NCI-H1048 (cell line): ENCODE data around the gene TXNL4A.

Source experiments
- DNase-seq: peaks from one replicate; lab custom pipeline; 2025; lab: John Stamatoyannopoulos, UW

TXNL4A gene

DNA sequence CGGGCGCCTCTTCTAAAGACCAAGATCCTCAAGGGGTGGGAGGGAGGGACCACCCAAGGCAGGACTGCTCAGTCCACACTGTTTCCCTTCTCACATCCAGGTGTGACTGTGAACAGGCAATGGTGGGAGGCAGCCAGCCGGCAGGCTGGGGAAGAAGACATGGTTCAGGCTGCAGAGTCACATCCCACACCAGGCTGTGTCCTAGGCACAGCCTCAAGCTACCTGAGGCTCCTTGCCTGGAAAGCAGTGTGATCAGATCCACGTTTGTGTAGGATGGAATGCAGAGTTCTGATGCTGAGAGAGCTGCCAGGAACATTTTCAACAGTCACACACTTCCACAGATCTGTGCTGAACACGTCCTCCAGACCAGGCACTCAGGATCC, 53.3 kb downstream of the TXNL4A start:
- DNase-seq = no peak

DNA sequence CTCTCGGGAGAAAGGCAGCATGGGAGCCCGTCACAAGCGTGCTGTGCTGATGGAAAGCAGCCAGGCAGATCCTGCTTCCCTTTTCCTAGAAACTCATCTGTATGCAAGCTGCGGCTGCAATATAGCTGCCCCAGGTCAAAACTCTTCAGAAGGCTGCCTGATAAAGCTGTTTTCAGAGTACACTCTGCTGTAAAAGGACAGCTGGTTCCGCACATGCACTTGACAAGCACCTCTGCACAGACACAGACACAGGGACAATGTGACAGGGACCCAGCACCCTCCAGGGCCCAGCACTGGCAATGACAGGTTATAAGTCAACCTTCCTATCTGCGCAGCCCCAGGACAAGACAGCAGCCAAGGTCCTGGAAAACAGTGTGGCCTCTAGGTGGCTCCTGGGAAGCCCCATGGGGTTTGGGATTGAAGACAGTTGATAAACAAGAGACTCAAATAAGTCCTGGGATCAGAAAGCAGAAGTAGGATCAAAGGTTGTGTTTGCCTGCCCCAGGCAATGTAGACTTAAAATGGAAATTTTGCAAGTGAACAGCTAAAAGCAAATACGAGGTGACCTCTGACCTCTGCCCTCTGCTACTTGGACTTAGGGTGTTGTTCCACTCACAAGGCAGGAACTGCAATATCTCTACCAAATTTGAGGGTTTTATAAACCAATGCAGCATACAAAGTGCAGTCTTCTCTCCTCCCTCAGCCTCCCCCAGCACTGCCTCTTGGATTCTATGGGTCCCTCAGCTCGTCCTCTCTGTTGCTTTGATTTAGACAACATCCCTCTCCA, 53.9 kb downstream of the TXNL4A start:
- no peak for DNase-seq

DNA sequence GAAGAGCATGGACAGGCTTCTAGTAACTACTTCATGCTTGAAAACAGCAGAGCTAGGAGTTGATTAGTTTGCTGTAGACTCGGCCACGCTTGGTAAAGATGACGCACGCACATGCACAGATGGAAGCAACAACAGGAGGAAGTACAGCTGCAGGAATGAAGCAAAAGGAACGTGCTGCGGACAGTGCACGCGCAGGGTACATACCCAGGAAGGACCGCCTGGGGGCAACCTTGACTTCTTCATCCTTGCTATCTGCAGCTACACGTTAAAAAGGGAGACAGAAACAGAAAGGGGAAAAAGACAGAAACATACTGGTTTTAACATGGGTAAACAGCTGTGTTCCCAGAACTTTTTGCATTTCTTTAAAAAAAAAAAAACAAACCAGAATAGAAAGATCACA, 54.6 kb downstream of the TXNL4A start:
- DNase-seq = no peak

DNA sequence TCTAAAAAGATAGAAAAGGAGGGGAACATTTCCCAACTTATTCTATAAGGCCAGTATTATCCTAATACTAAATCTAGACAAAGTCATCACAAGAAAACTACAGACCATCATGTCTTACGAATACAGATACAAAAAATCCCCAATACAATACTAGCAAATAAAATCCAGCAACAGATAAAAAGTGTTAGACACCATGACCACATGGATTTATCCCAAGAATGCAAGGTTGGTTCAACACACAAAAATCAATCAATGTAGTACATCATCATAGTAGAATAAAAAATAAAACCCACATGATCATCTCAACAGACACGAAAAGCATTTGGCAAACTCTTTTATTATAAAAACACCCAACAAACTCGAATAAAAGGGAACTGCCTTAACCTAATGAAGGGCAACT, 55.5 kb downstream of the TXNL4A start:
- DNase-seq = no peak

DNA sequence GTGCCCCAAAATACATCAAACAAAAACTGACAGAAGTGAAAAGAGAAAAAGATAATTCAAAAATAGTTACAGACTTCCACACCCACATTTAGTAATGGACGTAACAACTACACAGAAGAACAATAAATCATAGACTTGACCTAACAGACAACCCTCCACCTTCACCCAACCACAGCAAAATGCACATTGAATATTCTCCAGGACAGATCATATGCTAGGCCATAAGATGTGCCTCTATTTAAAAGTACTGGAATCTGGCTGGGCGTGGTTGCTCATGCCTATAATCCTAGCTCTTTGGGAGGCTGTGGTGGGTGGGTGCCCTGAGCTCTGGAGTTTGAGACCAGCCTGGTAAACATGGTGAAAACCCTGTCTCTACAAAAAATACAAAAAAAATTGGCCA, 56.9 kb downstream of the TXNL4A start:
- DNase-seq = no peak

DNA sequence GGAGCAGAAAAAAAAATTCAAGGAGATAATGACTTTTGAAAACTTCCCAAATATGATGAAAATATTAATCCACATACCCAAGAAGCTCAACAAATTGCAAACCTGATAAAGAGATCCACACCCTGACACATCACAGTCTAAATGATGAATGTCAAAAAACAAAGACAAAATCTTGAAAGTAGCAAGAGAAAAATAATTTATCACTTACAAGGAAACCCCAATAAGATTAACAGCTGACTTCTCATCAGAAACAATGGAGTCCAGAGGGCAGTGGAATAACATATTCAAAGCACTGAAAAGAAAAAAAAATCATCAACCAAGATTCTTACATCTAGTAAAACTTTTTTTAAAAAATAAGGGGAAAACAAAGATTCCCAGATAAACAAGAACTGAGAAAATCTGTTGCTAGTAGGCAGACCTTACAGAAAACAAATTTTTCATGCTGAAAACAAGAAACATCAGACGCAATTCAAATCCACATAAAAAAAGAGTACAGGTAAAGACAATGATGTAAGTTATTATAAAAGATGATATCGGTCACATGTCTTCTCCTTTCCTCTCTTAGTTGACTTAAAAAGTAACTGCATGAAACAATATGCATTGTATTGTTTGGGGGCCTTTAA, 58.2 kb downstream of the TXNL4A start:
- no peak for DNase-seq

DNA sequence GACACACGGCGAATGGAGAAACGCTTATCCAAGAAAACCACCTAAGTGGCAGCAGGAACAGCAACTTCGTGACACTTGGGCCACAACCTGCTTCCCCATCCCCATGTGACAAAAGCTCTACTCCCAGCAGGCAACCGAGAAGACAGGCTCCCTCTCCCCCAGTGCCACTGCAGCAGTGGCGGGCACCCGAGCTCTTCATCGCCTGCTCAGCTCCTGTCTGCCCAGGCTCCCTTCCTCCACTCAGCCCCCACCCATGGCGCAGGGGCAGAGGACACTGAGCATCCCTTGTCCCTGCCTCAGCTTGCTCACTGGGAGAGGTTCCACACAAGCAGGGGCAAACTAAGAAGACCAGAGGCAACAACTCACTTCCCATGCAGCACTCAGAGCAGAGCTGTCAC, 59.8 kb downstream of the TXNL4A start:
- DNase-seq = no peak

DNA sequence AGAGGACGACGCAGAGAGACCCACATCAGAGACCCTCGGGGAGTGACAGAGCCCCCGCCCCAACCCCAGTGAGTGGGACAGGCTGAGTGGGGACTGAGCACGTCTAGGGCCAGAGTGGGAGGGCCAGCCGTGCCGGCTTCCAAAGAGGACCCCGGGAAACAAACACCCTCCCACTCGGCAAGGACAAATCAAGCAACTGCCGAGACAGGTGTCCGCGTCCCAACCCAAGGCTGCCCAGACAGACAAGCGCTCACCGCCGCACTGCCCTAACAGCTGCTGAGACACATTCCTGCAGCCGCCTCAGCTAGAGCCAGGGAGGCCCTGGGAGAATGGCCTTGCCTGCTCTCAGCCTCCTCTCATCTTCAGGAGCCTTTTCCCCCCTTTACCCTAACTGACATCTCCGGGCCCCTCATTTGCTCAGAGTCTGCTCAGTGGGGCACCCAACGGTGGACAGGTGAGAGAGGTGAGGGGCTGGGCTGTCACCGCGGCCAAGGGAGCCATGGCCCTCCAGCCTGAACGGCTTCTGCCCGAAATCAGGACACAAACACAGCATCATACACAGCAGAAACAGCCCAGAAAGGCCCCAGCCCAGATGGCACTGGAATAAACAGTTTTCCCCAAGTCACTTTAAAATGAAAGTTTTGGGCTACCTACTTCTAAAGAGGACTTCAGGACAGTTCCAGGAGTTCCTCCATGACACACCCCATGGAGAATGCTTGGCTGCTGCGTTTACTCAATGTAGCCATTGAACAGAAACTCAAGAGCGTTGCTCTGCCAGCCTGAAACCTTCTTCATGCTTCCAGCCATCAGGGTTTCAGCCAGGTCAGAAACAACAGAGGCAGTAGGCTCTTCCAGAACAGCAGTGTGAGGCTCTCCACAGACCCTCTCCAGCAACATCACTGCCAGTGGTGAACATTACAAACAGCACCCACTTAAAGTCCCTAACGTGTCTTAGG, 60.5 kb downstream of the TXNL4A start:
- no peak for DNase-seq

DNA sequence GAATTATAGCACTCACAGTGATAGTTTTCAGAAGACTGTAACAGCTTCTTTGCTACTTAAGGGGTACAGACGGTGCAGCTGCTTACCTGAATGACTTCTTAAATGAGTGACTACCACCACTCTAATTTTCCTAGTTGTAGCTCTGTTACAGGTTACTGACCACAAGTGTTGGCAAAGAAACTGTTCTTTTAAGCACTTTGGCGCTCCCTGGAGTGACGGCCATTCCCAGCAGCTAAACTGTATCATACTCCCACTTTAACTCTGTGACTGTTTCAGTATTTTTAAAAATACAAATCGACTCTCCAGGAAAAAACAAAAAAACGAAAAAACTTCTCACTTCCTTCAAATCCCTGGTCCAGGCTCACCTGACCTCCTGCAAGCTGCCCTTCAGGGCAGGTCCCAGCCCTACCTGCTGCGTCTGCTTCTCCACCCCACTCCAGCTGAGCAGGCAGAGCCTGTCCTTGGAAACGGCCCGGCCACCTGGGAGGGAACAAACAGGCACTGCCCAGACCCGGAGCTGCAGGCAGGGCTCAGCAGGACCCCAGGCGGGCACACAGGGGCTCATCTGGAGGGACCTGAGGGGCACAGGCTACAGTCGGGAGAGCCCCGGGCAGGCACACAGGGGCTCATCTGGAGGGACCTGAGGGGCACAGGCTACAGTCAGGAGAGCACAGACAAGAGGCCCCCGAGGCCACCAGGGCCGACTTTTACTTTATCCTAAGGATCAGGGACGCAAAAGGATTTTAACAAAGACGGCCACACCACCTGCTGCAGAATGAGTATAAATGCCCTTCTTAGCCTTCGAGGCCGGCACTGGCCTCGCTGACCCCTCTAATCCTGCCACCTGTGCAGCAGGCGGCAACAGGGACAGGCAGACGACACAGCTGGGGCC, 61.4 kb downstream of the TXNL4A start:
- no peak for DNase-seq

DNA sequence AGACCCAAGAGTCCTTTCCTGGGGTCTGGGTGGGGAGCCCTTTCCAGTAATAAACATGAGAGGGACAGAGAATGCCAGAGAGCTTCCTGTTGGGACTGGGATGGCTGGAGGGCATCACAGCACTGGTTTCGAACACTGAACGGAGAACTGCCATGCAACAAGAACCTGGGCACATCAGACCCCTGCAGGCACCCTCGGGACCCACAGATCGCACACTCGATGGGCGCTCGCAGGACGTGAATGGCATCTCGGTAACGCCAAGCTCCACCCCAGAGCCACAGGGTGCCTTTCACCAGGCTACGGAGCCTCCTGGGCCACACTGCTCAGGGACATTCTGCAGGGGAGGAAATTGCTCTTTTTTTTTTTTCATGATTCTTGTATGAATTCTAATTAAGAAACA, 62.1 kb downstream of the TXNL4A start:
- no peak for DNase-seq

DNA sequence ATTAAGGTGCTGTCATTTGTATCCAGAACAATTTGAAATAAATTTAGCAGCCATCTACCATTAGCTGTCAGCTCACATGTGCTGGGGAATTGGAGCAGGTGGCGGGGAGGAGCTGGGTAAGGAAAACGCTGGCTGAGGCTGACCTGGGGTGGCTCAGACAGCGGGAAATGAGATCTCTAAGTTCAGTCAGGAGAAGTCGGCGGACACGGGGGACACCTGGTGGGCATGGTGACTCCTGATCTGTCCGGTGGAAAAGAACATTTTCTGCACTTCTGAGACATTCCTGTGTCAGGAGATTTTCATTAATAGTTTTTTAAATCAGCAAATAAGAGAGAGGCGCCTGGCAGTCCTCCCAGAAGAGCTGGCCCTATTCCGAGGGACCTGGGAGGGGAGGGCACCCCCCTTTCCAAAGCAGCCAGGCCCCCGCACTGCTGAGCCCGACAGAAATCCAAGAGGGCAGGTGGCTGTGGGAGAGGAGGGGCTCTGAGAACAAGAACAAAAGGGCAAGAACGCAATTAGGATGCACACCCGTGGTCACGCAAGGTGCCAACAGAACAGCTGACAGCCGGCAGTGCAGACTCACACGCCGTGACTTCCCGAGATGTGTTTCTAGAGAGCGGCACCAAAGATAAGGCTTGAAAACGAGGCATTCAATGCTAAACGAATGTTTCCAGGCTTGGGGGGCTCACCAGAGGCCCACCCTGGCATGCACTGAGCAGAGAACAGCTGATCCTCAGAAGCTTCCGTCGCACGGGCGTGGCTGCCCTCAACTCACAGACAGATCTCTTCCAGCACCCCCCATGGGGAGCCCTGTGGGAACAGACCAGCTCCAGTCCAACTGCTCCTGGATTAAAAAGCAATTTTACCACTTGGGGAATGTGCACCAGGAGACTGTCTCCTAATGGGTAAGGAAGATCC, 63.3 kb downstream of the TXNL4A start:
- no peak for DNase-seq

DNA sequence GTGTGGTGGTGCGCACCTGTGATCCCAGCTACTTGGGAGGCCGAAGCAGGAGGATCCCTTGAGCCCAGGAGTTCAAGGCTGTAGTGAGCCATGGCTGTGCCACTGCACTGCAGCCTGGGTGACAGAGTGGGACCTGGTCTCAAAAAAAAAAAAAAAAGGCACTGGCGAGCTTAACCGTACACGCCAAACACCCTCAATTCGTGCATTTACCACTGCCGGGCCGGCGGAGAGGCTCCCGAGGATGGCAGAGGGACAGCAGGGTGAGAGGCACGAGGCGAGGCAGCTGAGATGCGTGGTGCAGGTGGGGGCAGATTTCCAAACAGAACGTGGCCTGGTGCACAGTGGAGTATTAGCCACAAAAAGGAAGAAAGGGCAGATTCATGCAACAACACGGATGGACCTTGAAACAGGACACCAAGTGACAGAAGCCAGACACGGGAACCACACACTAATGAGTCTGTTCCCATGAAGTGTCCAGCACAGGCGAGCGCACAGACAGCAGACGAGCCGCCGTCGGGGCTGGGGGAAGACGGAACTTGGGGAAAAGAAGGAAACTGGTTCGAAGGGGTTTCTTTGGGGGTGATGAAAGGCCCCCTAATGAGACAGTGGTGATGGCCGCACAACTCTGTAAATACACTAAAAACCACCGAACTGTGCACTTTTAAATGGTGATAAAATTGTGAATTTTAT, 64.3 kb downstream of the TXNL4A start:
- no peak for DNase-seq

DNA sequence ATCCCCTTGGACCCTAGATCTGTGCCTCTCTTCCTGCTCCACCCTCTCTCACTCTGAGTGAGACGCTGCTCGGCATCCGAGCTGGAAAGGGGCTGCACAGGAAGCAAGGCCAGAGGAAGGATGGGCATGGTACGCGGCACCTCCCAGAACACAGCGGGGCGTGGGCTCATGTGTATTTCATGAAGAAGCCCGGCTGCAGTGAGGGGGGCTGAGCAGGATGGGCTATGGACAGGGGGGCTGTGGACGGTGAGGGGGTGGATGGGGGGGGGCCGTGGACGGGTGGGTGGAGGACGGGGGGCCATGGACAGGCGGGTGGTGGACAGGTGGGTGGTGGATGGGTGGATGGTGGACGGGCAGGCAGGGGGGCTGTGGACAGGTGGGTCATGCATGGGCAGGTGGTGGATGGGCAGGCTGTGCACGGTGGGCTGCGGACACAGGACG, 65.4 kb downstream of the TXNL4A start:
- DNase-seq = no peak

DNA sequence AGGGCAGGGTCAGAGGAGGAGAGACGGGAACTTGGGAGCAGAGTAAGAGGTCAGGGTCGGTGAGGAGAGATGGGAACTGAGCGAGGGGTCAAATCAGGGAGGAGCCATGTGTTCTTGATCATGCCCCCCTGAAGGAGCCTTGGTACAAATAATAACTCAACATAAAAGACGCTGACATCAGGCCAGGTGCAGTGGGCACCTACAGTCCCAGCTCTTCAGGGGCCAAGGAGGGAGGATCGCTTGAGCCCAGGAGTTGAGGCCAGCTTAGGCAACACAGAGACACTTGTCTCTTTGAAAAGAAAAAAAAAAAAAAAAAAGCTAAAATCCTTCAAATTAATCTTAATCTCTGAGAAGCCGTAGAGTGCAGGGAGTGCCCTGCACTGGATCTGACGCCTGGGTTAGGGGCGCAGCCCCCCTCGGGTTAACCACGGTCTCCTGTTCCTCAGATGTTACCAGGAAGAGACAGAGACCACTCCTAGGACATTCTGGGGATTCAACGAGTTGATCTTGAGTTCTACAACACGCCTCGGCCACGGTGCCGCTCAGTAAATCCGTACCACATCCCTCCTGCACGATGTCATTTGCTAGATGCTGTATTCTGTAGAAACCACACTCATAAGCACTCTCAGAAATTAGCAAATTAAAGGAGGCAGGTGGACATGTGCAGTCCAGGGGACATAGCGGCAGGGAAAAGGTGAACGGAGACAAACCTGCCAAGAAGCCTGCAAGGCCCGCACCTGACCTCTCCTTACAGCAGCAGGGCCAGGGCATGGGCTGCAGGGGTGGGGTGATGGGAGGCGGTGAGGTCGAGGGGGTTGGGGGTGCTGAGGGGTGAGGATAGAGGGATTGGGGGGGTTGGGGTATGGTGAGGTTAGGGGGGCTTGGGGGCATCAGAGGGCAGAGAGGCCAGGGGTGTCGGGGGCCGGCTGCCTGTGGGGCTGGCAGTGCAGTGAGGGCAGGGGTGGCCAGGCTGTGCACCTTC, 66.1 kb downstream of the TXNL4A start:
- DNase-seq = no peak
